Cerebellar nuclear complex (tissue), 1 donor: ENCODE results near the gene LARP1.
"Not testable (repeated sequence)": the region's sequence is repeated elsewhere in the genome, so short reads cannot be mapped to it uniquely, and the experiment has no call there.

ENCODE experiments used
- DNase-seq, 2 experiments: peaks; one replicate each; lab custom pipeline; 2025; lab: John Stamatoyannopoulos, UW

Gene LARP1

GRCh38 chr5:154755361-154756008 is at the start of gene LARP1:
TSS of gene LARP1 (plus strand) at chr5:154755377. CDS start at chr5:154755758, 381 bp downstream.
- DNase-seq: no peak

GRCh38 chr5:154706416-154706815 is 48.8 kb upstream of the LARP1 start:
- DNase-seq: no peak

- DNase-seq: no peak
Measured at GRCh38 chr5:154707641-154708040, 47.5 kb upstream of the LARP1 start.

DNA sequence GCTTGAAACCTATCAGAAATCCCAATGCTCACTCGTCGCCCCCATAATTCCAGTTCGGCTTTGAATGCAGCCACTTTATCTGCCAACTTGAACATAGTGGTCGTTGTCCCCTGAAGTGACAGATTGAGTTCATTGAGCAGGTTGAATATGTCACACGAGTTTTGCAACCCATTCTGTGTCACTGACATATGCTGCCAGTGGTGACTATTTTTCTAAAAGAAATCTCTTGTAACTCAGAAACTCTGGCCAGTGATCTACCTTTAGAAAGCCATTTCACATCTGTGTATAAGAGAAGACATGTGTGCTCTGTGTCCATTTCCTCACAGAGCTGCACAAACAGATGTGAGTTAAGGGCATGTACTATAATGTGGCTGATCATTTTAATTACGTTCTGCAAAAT is 47.0 kb upstream of the LARP1 start:
- DNase-seq: no peak

DNA sequence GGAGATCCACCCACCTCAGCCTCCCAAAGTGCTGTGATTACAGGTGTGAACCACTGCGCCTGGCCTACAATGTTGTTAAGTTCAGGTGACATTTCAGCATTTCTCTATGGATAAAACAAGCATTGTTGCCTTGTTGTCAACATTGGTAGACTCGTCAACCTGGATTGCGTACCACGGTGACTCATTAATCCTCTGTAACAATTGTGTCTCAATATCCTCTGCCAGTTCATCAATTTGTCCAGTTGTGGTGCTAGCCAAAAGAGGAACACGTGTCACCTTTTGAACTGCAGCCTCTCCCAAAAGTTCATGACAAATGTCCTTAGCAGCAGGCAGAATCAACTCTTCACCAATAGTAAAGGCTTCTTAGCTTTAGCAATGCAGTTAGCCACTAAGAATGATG is 46.3 kb upstream of the LARP1 start:
- DNase-seq: no peak

DNA sequence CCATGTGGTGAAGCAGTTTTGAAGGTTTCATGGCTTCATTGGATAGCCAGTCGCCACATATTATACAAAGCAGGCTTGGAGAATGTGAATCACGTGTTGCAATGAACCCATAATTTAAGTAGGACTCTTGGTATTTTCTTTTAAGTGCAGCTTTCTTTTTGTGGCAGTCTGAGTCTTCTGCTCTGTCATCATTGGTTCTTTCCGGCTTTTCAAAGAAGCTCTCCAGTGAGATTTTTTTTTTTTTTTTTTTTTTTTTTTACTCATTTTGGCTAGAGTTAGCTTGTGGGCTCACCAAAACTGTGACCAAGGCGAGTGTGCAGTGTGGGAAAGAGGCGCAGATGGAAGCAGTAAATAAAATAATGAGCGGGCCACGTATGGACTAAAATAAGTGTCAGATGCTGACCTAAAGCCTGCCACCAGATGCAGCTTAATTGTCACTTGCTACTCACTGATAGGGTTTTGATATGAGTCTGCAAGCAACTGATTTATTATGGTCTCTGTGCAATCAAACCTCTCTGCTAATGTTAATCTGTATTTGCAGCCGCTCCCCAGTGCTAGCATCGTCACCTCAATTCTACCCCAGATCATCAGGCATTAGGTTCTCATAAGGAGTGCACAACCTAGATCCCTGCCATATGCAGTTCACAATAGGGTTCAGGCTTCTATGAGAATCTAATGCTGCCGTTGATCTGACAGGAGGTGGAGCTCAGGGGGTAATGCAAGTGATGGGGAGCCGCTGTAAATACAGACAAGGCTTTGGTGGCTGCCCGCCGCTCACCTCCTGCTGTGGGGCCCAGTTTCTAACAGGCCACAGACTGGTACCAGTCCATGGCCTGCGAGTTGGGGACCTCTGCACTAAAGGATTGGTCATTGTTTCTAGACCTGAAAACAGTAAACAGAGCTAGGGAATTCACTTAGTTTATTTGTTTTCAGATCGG is 45.5 kb upstream of the LARP1 start:
- no peak for DNase-seq

DNA sequence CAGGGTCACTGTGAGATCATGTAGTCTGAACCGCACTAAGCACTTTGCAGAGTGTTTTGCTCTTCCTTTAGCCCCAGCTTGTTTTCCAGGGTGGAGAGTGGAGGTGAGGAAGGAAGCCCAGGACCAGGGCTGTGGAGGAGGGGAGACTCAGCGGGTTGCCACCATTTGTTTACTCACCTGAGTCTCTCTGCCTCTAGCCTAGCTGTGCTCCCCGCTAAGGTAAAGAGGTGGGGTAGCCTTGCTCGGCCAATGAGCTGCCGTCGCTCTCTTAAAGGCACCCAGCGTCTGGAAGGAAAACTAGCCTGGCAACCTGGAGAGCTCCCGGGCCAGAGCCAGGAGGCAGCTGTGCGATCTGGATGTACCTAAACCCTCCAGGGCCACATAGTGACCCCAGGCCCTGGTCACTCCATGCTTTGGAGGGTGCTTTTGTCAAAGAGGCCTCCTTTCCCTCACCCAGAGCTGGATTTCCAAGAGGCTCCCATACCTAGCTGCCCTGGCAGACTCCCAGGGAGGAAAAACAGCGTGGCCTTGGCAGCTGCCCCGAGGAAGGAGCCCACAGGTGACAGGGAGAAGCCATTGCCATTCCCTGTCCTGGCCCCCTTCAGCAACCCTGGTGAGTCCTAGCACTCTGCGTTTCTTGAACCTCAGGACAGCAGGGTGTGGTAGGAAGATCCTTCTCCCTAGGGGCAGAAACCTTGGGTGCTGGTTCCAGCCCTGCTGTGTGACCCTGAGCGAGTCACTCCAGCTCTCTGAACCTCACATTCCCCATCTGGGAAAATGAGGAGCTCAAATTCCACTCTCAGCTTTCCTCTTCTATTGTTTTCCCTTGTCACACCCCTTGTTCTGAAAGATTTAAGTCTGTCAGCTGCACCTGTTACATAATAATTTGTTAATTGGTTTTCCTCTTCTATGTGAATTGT is 42.4 kb upstream of the LARP1 start:
- DNase-seq: no peak

DNA sequence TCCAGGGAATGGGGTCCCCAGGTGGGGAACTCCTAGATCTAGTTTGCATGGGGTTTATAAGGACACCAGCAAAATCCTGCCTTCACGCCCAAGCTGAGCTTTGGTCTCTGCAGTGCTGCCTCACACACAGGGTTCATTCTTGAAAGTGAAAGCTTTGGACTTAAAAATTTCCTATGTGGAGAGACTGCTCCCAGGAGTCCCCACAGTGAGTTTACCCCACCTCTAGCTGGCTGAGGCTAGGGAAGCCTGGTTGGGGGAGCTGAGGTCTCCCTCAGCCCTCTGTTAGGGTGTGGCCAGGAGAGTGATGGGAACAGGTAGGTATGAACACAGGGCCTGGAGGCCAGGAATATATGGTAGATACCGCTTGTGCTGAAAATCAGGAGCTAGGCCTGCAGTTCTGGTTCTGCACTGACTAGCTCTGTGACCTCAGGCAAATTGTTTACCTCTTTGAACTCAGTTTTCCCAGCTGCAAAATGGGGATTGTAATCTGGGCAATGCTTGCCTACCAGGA is 41.5 kb upstream of the LARP1 start:
- DNase-seq: no peak

DNA sequence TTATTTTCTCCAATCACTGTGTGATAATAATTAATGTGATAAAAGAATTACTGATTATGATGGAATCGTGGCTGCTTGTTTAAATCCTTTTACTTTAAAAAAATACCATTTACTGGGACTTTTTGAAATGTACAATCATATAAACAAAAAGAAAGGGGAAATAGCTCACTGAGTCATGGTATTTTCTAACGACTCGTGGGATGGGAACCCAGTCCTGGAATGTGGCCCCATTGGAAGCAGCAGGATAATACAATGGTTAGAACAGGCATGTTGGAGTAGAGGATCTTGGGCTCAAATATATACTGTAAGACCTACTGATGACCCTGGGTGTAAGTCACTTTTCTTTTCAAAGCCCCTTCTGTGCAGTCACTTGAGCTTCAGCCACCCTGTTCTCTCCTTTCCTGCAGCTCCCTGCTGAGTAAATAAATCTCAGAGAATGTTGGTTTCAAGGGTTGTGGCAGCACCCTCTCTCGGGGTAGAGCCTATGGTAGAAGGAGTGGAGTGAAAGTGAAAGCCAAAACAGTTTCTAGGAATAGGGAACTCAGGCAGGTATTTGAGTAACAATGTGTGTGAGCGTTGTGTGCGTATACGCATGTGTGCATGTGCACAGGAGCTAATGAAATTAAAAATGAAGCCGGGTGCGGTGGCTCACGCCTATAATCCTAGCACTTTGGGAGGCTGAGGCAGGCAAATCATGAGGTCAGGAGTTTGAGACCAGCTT is 40.8 kb upstream of the LARP1 start:
- no peak for DNase-seq

GRCh38 chr5:154721481-154722058 is 33.6 kb upstream of the LARP1 start:
- no peak for DNase-seq

DNA sequence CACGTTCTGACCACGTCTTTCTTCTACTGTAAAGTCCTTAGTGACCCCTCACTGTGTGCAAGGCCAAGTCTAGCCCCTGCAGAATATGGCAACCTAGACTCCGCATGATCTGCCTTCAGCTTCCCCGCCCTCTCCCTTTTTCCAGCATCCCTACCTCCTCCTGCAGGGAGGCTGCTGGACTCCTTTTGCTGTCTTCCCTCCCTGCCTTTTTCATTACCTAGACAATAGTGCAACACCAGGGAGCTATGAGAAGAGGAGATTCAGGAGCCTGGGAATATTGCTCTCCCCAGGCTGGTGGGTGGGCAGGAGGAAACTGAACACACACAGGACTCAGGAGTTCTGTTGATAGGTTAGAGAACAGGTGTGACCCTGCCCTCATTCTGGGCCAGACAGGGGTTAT is 33.1 kb upstream of the LARP1 start:
- DNase-seq: no peak

GRCh38 chr5:154722936-154723335 is 32.2 kb upstream of the LARP1 start:
- no peak for DNase-seq

- DNase-seq: no peak
Measured at GRCh38 chr5:154723740-154724505, 31.3 kb upstream of the LARP1 start.

DNA sequence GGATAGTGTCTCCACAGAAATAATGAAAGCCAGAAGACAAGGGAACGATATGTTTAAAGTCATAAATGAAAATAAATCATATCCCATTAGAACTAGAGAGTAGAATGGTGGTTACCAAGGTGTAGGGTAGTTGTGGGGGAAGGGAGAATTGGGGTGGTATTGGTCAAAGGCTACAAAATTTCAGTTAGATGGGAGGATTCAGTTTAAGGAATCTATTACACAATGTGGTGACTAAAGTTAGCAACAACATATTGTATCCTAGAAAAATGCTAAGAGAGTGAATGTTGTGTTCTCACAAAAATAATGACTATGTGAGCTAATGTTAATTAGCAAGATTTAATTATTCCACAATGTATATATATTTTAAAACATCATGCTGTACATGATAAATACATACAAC is 27.8 kb upstream of the LARP1 start:
- DNase-seq: no peak

DNA sequence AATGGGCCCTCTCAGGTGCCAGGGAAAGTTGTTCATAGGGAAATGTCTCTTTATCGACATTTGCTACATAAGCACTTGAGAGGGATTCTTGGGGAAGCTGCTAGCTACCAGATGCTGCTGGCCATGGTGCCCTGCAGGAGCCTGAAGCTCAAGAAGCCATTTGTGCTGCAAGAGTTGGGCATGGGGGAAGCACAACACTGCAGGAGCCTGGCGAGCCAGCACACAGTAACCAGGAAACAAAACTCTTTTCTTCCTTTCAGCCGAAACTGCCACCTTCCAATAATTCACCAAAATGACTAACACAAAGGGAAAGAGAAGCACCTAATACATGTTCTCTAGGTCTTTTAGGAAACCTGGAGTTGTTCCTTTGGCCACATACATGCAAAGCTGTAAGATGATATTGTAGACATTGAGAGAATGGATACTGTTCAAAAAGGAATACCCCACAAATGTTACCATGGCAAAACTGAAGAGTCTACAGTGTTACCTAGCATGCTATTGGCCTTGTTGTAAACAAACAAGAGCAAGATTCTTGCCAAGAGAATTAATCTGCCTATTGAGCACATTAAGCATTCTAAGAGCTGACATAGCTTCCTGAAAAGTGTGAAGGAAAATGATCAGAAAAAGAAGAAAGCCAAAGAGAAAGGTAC is 26.1 kb upstream of the LARP1 start:
- DNase-seq: no peak

DNA sequence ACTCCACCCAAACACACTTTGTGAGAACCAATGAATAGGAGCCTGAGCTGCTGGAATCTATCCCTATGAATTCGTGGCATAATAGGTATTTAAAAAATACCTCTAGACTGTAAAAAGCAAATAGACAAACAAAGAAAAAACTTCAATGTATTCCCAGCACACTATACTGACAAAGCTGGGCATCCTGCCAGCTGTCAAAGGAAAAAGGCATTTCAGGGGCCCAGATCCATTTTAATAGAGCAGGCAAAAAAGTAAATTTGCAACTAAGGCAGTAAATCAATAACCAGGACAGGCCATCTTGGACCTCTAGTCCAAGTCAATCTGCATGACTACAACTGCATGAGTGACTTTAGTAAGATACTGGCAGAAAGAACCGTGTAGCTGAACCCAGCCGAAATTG is 25.6 kb upstream of the LARP1 start:
- no peak for DNase-seq

DNA sequence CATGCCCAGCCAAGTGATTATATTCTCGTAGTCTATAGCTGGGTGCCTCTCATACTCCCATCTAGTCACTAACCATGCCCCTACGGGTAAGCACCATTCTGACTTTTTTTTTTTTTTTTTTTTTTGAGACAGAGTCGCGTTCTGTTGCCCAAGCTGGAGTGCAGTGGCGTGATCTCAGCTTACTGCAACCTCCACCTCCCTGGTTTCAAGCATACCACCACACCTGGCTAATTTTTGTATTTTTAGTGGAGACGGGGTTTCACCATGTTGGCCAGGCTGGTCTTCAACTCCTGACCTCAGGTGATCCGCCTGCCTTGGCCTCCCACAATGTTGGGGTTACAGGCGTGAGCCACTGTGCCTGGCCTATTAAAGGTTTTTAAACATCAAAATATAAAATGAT is 24.4 kb upstream of the LARP1 start:
- not testable (repeated sequence) for DNase-seq

- no peak for DNase-seq
Measured at GRCh38 chr5:154732212-154732611, 23.0 kb upstream of the LARP1 start.

- no peak for DNase-seq
Measured at GRCh38 chr5:154734370-154735248, 20.6 kb upstream of the LARP1 start.
